ENCODE data around the gene MYOG. TPM values are rescaled to one million over a fixed set of nuclear protein-coding genes. Genes with fewer than 3 reads are reported as not detected.

MYOG gene
- total and polyA plus RNA-seq, 2 of the 13 experiments (the other 11 are each of a cell fraction or from before 2014, with no cell fraction given) = not detected

DNA sequence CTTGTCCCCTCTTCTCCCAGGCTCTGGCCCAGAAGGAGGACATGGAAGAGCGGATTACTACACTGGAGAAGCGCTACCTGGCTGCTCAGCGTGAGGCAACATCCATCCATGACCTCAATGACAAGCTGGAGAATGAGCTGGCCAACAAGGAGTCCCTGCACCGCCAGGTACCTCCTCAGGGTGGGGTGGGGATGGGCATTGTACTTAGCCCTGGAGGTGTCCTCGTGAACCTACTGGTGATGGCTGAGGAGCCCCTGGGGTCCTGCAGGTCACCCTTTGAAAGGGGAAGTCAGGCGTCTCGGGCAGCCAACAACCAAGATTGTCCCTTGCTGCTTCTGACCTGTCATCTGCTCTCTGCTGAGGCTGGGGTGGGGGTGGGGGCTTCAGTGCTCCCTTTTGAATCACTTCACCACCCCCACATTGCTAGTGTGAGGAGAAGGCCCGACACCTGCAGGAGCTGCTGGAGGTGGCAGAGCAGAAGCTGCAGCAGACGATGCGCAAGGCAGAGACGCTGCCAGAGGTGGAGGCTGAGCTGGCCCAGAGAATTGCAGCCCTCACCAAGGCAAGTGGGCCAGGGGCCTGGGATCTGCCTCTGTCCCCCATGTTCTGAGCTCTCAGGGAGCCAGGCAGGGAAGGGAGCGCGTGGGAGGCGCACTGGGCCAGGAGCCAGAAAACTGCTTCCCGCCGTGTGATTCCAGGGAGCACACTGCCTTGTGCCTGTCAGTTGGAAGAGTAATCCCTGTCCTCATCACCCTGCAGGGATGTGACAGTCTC, 39.8 kb downstream of the MYOG start (continued):
- TF ChIP-seq, protein P1, sequence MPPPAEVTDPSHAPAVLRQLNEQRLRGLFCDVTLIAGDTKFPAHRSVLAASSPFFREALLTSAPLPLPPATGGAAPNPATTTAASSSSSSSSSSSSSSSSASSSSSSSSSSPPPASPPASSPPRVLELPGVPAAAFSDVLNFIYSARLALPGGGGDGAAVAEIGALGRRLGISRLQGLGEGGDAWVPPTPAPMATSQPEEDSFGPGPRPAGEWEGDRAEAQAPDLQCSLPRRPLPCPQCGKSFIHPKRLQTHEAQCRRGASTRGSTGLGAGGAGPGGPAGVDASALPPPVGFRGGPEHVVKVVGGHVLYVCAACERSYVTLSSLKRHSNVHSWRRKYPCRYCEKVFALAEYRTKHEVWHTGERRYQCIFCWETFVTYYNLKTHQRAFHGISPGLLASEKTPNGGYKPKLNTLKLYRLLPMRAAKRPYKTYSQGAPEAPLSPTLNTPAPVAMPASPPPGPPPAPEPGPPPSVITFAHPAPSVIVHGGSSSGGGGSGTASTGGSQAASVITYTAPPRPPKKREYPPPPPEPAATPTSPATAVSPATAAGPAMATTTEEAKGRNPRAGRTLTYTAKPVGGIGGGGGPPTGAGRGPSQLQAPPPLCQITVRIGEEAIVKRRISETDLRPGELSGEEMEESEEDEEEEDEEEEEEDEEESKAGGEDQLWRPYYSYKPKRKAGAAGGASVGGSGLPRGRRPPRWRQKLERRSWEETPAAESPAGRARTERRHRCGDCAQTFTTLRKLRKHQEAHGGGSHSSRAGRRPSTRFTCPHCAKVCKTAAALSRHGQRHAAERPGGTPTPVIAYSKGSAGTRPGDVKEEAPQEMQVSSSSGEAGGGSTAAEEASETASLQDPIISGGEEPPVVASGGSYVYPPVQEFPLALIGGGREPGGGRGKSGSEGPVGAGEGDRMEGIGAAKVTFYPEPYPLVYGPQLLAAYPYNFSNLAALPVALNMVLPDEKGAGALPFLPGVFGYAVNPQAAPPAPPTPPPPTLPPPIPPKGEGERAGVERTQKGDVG (CRISPR knock-in tag; IDR thresholded peaks at IDR 0.05; ENCODE audit: borderline replicate concordance) = no peak
- no peak for TF ChIP-seq ZNF607 (CRISPR knock-in tag; IDR thresholded peaks at IDR 0.05; ENCODE audit: borderline replicate concordance)
- TF ChIP-seq TOPORS (CRISPR knock-in tag; IDR thresholded peaks at IDR 0.05) = no peak
- no peak for TF ChIP-seq SATB2 (CRISPR knock-in tag; IDR thresholded peaks at IDR 0.05)

- in situ Hi-C loops (cut with HindIII; ENCODE audit: extremely low pct_ligation_motif_present, low pct_unique_long_range_greater_than_20kb) = no loop called here
- ChIA-PET POLR2A (no interaction called here), CTCF (ENCODE audit: low intra/inter-chr PET ratio, low total read pairs) (no interaction called here)
- no peak overlapping the region for H3K4me2 ChIP-seq (ENCODE audit: low read depth, low read length)
- H2AFZ ChIP-seq (ENCODE audit: low read length) = no peak overlapping the region
- H3K79me2 ChIP-seq (ENCODE audit: insufficient read depth, low read length) = no peaks in the 10 kb centered on the region
- DNase-seq (ENCODE audit: low spot score) = no peak
- H3K27me3 ChIP-seq (ENCODE audit: control insufficient read depth in 1 of 2, insufficient read depth in 2 of 2, low read length in 2 of 2) = peaks cover 2 to 21% of the 10 kb centered on the region in 2 experiments; a peak in 4 of 5 replicates
- 61% methylated on average over 4 of the region's 17 CpGs for WGBS (ENCODE audit: low lambda C conversion rate)
- H3K36me3 ChIP-seq (replicated peaks in 1 of 2; ENCODE audit: control insufficient read depth in 1 of 2, insufficient read depth in 2 of 2, low read length in 2 of 2) = no peaks in the 10 kb centered on the region
- H3K27ac ChIP-seq (ENCODE audit: extremely low read length, insufficient read depth, low read length) = no peak overlapping the region
- ATAC-seq = no peak
- no TSS peak for BruUV-seq (replicated peaks)
- H3K4me3 ChIP-seq (replicated peaks in 1 of 3; ENCODE audit: insufficient read depth in 1 of 3, low read depth in 2 of 3, low read length in 3 of 3) = no peak overlapping the region
- no peaks in the 10 kb centered on the region for H4K20me1 ChIP-seq (ENCODE audit: insufficient read depth, low read length)
- FAIRE-seq = no peak
- no peaks in the 10 kb centered on the region for H3K9me3 ChIP-seq (ENCODE audit: low read length)
- H3K4me1 ChIP-seq (ENCODE audit: insufficient read depth, low read length) = no peaks in the 10 kb centered on the region
- TF ChIP-seq STAT5B (CRISPR knock-in tag; IDR thresholded peaks at IDR 0.05) (no peak), UBTF (CRISPR knock-in tag; IDR thresholded peaks at IDR 0.05) (no peak), ZSCAN12 (CRISPR knock-in tag; IDR thresholded peaks at IDR 0.05) (no peak), CREBL2 (CRISPR knock-in tag; IDR thresholded peaks at IDR 0.05; ENCODE audit: borderline replicate concordance) (no peak), ZKSCAN1 (IDR thresholded peaks at IDR 0.05; ENCODE audit: low read length) (no peak), SP5 (CRISPR knock-in tag; IDR thresholded peaks at IDR 0.05; ENCODE audit: borderline replicate concordance, low read depth) (no peak), ZNF556 (CRISPR knock-in tag; IDR thresholded peaks at IDR 0.05; ENCODE audit: borderline replicate concordance) (no peak), DNMT1 (CRISPR knock-in tag; IDR thresholded peaks at IDR 0.05) (no peak), PHF5A (CRISPR knock-in tag; IDR thresholded peaks at IDR 0.05; ENCODE audit: low read depth, unreplicated experiment) (no peak)
- TF ChIP-seq, protein P2, sequence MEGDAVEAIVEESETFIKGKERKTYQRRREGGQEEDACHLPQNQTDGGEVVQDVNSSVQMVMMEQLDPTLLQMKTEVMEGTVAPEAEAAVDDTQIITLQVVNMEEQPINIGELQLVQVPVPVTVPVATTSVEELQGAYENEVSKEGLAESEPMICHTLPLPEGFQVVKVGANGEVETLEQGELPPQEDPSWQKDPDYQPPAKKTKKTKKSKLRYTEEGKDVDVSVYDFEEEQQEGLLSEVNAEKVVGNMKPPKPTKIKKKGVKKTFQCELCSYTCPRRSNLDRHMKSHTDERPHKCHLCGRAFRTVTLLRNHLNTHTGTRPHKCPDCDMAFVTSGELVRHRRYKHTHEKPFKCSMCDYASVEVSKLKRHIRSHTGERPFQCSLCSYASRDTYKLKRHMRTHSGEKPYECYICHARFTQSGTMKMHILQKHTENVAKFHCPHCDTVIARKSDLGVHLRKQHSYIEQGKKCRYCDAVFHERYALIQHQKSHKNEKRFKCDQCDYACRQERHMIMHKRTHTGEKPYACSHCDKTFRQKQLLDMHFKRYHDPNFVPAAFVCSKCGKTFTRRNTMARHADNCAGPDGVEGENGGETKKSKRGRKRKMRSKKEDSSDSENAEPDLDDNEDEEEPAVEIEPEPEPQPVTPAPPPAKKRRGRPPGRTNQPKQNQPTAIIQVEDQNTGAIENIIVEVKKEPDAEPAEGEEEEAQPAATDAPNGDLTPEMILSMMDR (CRISPR knock-in tag; IDR thresholded peaks at IDR 0.05) = no peak
- intact Hi-C loops (cut with micrococcal nuclease; ENCODE audit: unreplicated experiment) = no loop called here
- H3K9ac ChIP-seq (ENCODE audit: insufficient read depth, low read depth, low read length) = no peak overlapping the region
Measured at GRCh38 chr1:203045336-203045735, 40.5 kb downstream of the MYOG start.
